ENCODE measurements around the gene ULBP3. TPM values are rescaled to one million over a fixed set of nuclear protein-coding genes. Genes with fewer than 3 reads are reported as not detected.

The ULBP3 gene
- total and polyA plus RNA-seq, 2 donors (not counting 1 experiment from before 2014, with no cell fraction given), result 0.10 to 0.69 TPM

DNA sequence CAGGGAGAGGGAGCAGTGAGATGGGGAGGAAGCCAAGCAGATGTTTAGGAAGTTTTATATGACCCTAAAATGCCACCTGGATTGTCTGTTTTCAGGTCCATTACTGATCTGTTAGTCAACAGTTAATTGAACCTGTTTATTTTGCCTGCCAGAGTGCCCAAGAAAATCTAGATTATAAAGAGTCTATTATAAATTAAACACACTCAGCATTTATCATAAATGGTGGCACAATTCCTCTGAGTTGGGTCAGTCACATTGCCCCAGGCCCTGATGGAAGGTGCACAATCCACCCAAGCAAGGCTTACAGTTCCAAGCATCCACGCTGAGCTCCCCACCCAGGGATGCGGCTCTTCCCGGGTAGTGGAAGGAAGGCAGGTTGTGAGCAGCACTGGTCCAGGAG lies 21.4 kb upstream of the ULBP3 start:
- no peaks in the 10 kb centered on the region for H3K36me3 ChIP-seq (replicated peaks in 1 of 2; ENCODE audit: control extremely low read depth in 1 of 2, control insufficient read depth in 1 of 2, extremely low read depth in 1 of 2, insufficient read depth in 2 of 2, low read length in 1 of 2)
- peaks cover 0 to 7% (median 1%) of the 10 kb centered on the region in 4 experiments for H3K27me3 ChIP-seq (replicated peaks in 1 of 4; ENCODE audit: control extremely low read depth in 1 of 4, control insufficient read depth in 3 of 4, insufficient read depth in 4 of 4, low read length in 3 of 4)
- H3K4me2 ChIP-seq (replicated peaks; ENCODE audit: low read depth, low read length, poor library complexity, severe bottlenecking), result no peak overlapping the region
- peaks cover 2% of the 10 kb centered on the region for H3K4me1 Mint-ChIP-seq
- H3K4me1 ChIP-seq (ENCODE audit: control insufficient read depth in 2 of 2, insufficient read depth in 2 of 2, low read length in 2 of 2), result no peaks in the 10 kb centered on the region
- ChIA-PET CTCF (interaction anchor here (1.4 kb wide), 1 partner anchor 328 kb away, joined by 3 read pairs; no protein-coding TSS in a partner anchor), POLR2A (no interaction called here)
- no peak overlapping the region for H2AFZ ChIP-seq (ENCODE audit: insufficient read depth, low read depth, low read length, poor library complexity, severe bottlenecking)
- no peaks in the 10 kb centered on the region for H4K20me1 ChIP-seq (ENCODE audit: control insufficient read depth, insufficient read depth, low read length, poor library complexity, severe bottlenecking)
- ATAC-seq (ENCODE audit: low read depth) (no peak), DNase-seq (no peak)
- H3K4me3 Mint-ChIP-seq, result no peak overlapping the region
- H3K27me3 Mint-ChIP-seq, result peaks cover 22% of the 10 kb centered on the region
- no peak for TF ChIP-seq EZH2 (IDR thresholded peaks at IDR 0.05; ENCODE audit: borderline replicate concordance, insufficient read depth, low read depth, low read length, poor library complexity, severe bottlenecking)
- TF ChIP-seq, protein P1, sequence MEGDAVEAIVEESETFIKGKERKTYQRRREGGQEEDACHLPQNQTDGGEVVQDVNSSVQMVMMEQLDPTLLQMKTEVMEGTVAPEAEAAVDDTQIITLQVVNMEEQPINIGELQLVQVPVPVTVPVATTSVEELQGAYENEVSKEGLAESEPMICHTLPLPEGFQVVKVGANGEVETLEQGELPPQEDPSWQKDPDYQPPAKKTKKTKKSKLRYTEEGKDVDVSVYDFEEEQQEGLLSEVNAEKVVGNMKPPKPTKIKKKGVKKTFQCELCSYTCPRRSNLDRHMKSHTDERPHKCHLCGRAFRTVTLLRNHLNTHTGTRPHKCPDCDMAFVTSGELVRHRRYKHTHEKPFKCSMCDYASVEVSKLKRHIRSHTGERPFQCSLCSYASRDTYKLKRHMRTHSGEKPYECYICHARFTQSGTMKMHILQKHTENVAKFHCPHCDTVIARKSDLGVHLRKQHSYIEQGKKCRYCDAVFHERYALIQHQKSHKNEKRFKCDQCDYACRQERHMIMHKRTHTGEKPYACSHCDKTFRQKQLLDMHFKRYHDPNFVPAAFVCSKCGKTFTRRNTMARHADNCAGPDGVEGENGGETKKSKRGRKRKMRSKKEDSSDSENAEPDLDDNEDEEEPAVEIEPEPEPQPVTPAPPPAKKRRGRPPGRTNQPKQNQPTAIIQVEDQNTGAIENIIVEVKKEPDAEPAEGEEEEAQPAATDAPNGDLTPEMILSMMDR (IDR thresholded peaks at IDR 0.05), result no peak
- H3K27ac ChIP-seq (ENCODE audit: low read length in 2 of 2), result no peak overlapping the region
- no peaks in the 10 kb centered on the region for H3K9me3 ChIP-seq (ENCODE audit: control extremely low read depth in 1 of 3, control insufficient read depth in 2 of 3, insufficient read depth in 1 of 3, low read length in 2 of 3)
- no peaks in the 10 kb centered on the region for H3K9me3 Mint-ChIP-seq (ENCODE audit: insufficient read depth)
- no peaks in the 10 kb centered on the region for H3K79me2 ChIP-seq (ENCODE audit: control insufficient read depth, insufficient read depth, low read length)
- no peak overlapping the region for H3K4me3 ChIP-seq (ENCODE audit: control extremely low read depth in 1 of 5, extremely low read depth in 1 of 5, insufficient read depth in 1 of 5, low read depth in 2 of 5, low read length in 4 of 5)
- no peak overlapping the region for H3K9ac ChIP-seq (ENCODE audit: low read length)
- intact Hi-C loops (cut with micrococcal nuclease), result no loop called here
- H3K27ac Mint-ChIP-seq, result no peak overlapping the region
- 100% methylated on average over 1 of the region's 3 CpGs for WGBS (ENCODE audit: insufficient coverage)

DNA sequence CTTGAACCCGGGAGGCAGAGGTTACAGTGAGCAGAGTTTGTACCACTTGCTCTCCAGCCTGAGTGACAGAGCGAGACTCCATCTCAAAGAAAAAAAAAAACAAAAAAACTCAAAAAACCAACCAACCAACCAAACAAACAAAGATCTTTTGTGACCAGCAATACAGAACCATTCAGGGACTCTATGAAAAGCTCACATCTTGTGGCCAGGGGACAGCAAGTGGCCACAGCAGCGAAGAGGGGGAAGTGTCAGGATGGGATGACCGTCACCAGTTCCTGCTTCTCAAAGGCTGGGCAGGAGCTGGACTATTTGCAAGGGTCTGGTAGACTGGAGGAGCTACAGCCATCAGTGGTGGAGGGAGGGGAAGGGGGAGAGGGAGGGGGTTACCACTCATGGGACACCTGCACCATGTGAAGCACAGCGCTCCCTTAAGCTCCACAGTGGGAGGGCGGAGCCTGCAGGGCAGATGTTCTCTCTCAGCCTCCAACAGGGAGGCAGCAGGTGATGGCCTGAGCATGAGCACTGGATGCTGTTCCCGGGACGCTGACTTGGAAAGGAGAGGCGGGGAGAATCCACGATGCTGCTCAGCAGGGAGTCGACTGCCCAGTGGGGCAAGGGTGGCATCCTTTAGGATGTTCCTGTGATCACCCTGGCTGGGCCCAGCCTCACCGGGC lies 19.7 kb upstream of the ULBP3 start:
- Histone ChIP-seq H3K4me3 (ENCODE audit: control extremely low read depth in 1 of 5, extremely low read depth in 1 of 5, insufficient read depth in 1 of 5, low read depth in 2 of 5, low read length in 4 of 5) (no peak overlapping the region), H3K27ac (ENCODE audit: low read length in 2 of 2) (no peak overlapping the region), H2AFZ (ENCODE audit: insufficient read depth, low read depth, low read length, poor library complexity, severe bottlenecking) (no peak overlapping the region), H3K79me2 (ENCODE audit: control insufficient read depth, insufficient read depth, low read length) (no peaks in the 10 kb centered on the region), H3K9ac (ENCODE audit: low read length) (no peak overlapping the region), H3K36me3 (replicated peaks in 1 of 2; ENCODE audit: control extremely low read depth in 1 of 2, control insufficient read depth in 1 of 2, extremely low read depth in 1 of 2, insufficient read depth in 2 of 2, low read length in 1 of 2) (no peaks in the 10 kb centered on the region), H4K20me1 (ENCODE audit: control insufficient read depth, insufficient read depth, low read length, poor library complexity, severe bottlenecking) (no peaks in the 10 kb centered on the region), H3K27me3 (replicated peaks in 1 of 4; ENCODE audit: control extremely low read depth in 1 of 4, control insufficient read depth in 3 of 4, insufficient read depth in 4 of 4, low read length in 3 of 4) (peaks cover 0 to 10% (median 1%) of the 10 kb centered on the region in 4 experiments), H3K4me2 (replicated peaks; ENCODE audit: low read depth, low read length, poor library complexity, severe bottlenecking) (no peak overlapping the region), H3K4me1 (ENCODE audit: control insufficient read depth in 2 of 2, insufficient read depth in 2 of 2, low read length in 2 of 2) (no peaks in the 10 kb centered on the region), H3K9me3 (ENCODE audit: control extremely low read depth in 1 of 3, control insufficient read depth in 2 of 3, insufficient read depth in 1 of 3, low read length in 2 of 3) (no peaks in the 10 kb centered on the region)
- Mint-ChIP-seq H3K9me3 (ENCODE audit: insufficient read depth) (no peaks in the 10 kb centered on the region), H3K4me3 (no peak overlapping the region), H3K4me1 (no peaks in the 10 kb centered on the region), H3K27ac (no peak overlapping the region), H3K27me3 (peaks cover 20% of the 10 kb centered on the region)
- DNase-seq (no peak), ATAC-seq (ENCODE audit: low read depth) (no peak)
- intact Hi-C loops (cut with micrococcal nuclease), result loop anchor here (10.0 kb wide), 1 partner anchor 96 kb away; no protein-coding TSS in a partner anchor
- POLR2A ChIA-PET, result no interaction called here
- CTCF ChIA-PET, result interaction anchor here (0.7 kb wide), 1 partner anchor 265 kb away, joined by 3 read pairs; no protein-coding TSS in a partner anchor
- no peak for TF ChIP-seq EZH2 (IDR thresholded peaks at IDR 0.05; ENCODE audit: borderline replicate concordance, insufficient read depth, low read depth, low read length, poor library complexity, severe bottlenecking)
- TF ChIP-seq, protein P1 (IDR thresholded peaks at IDR 0.05), result no peak
- WGBS (ENCODE audit: insufficient coverage), result 96% methylated on average over 12 of the region's 12 CpGs
